HepG2 (cell line): ENCODE results near the gene PTGR1.

ENCODE experiments used
- CAMTA2 ChIP-seq: sonication (generic); formaldehyde crosslinking; IDR thresholded peaks from 2 replicates; pipeline ENCODE4 v1.4.0; 2020; ENCODE audit warnings: mild to moderate bottlenecking, missing genetic modification reagents, borderline replicate concordance
- CHD4 ChIP-seq: fragments of 200-600 bp; sonication (generic); IDR thresholded peaks from 2 replicates; pipeline ENCODE4 v1.7.0; 2017; ENCODE audit warnings: mild to moderate bottlenecking, low read length, borderline replicate concordance
- TAF1 ChIP-seq: sonication (generic); formaldehyde crosslinking; IDR thresholded peaks from 2 replicates; pipeline ENCODE4 v1.4.0; 2020; ENCODE audit warnings: missing genetic modification reagents
- UBTF ChIP-seq: sonication (generic); formaldehyde crosslinking; IDR thresholded peaks from 2 replicates; pipeline ENCODE4 v1.4.0; 2020; ENCODE audit warnings: mild to moderate bottlenecking, missing genetic modification reagents
- ZNF530 ChIP-seq: sonication (generic); formaldehyde crosslinking; IDR thresholded peaks from 2 replicates; pipeline ENCODE4 v1.5.0; 2020; ENCODE audit warnings: low read depth, mild to moderate bottlenecking, missing genetic modification reagents

- no peak for TF ChIP-seq CHD4
- TF ChIP-seq ZNF530 (CRISPR knock-in tag), result no peak
- TF ChIP-seq UBTF (CRISPR knock-in tag), result no peak
- no peak for TF ChIP-seq CAMTA2 (CRISPR knock-in tag)
- no peak for TF ChIP-seq TAF1 (CRISPR knock-in tag)
Observed at GRCh38 chr9:111582888-111583287, 16.6 kb downstream of the PTGR1 start.
